NCI-H2029 (cell line): ENCODE data around the gene MCRIP2.

Source experiments
- DNase-seq: peaks from one replicate; lab custom pipeline; 2025; lab: John Stamatoyannopoulos, UW

Gene MCRIP2

DNA sequence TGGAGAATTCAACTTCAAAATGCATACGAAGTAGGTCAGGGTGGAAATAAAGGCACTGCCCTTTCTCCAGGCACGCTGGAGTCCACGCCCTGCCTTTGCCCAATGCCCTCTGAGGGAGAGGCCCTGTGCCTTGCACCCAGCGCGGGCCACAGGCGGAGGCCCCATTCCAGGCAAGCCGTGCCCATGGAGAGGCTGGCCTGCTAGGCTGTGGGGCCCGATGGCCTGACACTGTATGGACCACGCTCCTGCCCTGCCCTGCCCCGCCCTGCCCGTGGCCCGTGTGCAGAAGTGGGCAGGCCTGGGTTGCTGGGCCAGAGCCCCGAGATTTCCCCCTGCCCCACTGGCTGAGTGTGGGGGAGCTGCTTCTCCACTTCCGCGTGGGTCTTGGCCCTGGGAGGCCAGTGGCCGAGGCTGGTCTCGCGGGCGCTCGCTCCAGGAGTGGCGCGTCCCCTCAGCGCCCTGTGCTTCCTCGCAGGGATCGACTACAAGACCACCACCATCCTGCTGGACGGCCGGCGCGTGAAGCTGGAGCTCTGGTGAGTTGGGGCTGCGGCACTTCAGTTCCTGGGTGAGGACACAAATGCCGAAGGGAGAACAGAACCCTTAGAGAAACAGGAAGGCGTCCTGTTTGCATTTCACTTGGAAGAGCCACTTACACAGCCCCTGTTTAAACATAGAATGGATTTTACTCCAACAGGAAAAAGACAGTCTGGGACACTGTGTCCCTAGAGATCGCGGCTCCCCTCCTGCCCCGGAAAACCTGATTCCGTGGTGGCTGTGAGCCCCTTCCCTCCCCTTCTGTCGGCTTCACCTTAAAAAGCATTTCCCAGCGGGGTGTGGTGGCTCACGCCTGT is 24.7 kb upstream of the MCRIP2 start:
- DNase-seq = peak; percentile 80

DNA sequence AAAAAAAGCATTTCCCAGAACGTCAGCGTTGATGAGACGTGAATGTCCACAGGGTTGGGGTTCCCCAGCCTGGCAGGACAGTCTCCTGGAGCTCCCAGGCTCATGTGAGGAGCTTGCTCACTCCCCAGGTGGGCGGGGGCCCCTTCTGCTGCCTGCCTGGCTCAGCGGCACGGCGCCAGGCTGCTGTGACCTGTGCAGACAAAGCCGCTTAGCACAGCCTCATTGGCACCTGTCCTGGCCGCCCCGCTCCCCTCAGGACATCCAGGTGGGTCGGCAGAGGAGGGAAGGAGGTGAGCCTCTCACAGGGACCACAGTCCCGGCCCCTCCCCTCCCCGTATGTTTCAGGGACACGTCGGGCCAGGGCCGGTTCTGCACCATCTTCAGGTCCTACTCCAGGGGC is 23.8 kb upstream of the MCRIP2 start:
- peak; percentile 58 for DNase-seq

DNA sequence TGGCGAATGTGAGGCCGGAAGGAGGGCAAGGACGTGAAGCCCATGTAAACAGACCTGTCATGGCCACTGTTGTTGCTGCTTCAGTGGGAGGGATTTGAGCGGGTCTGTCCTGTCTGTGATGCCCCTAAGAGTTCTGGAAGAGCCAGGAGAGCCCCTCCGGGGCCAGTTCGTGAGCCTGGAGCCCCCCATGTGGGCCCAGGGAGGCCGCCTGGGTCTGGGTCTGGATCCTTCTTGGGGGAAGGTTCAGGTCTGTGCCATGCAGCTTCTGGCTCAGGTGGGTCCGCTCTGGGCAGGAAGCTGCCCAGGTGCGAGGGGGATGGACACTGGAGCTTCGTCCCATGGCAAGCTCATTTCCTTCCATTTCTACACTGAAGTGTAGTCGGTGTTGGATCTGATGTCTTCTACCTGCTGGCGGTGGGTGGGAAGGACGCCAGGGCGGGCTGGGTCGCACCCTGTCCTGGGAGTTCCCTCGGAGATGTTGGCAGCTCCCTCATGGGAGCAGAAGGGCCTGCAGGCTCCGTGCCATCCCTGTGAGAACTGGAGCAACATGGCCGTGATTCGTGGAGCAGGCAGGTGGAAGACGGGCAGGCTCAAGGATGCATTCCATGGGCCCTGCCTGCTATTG is 22.0 kb upstream of the MCRIP2 start:
- DNase-seq = no peak

DNA sequence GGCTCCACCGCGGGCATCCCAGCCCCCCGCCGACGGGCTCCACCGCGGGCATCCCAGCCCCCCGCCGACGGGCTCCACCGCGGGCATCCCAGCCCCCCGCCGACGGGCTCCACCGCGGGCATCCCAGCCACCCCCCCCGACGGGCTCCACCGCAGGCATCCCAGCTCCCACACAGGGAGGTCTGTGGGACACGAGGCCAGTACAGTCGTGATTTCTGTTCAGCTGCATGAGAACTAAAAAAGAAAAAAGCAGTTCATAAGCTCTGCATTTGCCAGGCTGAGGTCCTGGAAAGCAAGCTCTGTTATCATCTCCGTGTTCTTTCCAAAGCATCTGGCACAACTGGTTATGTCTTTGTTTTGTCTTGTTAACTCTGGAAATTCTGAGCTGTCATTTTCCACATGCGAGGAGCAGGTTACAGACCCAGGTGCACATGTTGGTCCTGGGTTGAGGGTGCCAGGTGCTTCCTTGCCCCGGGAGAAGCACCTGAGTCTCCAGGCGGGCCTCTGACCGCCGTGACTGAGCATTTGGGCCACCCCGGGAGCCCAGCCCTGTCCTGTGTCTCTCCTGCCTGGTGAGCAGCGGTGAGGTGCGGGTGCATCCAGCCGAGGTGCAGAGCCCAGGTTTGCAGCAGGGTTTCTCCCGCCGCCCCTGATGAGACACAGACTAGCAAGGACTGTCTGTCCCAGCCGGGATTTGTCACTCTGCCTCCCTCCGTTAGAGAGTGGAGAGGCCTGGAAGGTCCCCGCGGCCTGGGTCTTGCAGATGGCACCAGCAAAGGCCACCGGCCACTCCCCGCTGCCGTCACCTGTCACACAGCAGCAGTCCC is 20.7 kb upstream of the MCRIP2 start:
- DNase-seq = no peak

DNA sequence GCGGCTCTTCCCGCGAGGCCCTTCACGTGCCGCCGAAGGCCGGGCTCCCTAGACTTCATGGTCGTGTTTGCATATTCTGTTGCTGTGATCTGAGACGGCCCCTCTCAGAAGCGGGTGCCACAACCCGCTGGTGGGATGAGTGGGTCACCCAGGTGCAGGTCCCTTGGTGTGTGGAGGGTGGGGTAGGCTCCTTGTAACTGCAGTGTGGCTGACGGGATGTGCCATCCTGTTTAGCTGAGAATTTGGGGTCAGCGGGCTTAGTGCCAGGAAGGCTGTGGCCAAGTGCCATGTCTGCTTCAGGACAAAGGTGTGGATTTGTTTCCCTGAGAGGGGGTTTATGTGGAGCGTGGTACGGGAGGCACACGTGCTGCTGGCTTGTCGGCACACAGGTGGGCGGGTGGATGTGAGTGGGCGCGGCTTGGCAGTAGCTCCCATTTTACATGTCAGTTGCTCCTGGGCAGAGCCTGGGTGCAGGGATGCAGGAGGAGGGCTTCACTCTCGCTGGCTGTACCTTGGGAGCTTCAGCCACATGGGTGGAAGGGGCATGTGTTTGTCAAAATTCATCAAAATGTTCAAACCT is 20.0 kb upstream of the MCRIP2 start:
- DNase-seq = peak; percentile 46

DNA sequence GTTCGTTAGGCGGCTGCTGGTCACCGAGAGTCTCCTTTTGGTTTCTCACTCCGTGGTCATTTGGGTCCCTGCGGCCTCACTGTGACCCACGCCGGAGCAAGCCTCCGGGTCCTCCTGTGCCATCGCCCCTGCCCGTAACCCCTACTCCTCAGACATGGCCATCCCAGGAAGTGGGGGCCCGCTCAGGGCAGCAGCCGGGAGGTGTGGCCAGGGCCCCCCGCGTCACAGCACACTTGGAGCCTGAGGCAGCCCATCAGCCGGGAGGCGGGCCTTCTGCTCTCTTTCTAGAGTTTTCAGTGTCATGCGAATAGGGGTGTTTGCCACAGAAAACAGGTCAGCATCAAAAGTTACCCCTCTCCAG is 18.7 kb upstream of the MCRIP2 start:
- DNase-seq = no peak

DNA sequence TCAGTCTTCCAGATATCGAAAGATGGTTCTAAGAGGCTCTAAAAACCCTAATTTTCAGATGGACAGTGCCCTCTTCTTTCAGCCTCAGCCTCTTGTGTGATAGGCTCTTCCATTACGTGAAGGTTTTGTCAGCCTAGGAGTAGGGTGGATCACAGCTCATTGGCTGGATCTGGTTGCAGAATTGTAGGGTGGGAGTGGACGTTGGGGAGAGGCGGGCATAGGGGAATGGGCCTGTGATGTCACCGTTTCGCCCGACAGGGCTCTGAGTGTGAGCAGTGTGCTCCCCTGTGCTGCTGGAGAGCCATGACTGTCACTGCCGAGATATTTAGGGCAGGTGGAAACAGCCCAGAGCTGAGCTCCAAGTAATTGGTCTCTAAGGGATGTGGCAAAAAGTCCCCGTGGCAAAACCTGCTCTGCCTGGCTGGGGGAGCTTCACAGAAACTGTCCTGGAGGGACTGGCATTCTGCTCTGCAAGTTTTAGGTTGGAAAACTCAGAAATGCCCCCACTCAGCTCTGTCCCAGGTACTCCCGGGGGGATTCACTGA is 17.0 kb upstream of the MCRIP2 start:
- no peak for DNase-seq

DNA sequence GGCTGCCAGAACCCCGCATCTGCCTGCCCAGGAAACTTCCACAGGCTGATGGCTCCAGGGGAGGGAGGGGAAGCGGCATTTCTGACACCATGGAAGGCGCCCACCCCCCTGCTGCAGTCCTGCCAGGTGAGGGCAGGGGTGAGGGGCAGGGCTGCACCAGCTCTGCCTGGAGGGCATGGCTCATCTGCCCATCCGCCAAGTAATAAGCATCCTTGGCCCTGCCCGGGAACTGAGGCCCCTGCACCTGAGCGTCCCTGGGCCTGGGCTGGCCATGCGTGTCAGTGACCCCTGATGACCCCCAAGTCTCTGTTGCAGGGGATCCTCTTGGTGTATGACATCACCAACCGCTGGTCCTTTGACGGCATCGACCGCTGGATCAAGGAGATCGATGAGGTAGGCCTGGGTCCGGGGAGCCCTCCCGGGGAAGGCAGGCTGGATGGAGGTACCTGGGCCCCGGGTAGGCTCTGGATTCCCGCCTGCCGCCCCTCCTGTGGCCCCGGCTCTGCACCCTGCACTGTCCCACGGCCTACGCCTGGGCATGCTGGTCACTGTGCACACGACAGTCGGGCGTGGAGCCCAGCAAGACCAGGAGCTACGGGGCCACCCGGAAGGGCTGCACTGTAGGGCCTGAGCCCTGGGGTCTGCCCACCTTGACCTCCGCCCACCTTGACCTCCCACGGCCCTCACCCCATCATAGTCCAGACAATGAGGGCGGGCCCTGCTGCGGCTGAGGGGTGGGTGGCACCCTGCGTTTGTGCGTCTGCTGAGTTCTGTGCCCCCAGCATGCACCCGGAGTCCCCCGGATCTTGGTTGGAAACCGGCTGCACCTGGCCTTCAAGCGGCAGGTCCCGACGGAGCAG is 16.3 kb upstream of the MCRIP2 start:
- no peak for DNase-seq

DNA sequence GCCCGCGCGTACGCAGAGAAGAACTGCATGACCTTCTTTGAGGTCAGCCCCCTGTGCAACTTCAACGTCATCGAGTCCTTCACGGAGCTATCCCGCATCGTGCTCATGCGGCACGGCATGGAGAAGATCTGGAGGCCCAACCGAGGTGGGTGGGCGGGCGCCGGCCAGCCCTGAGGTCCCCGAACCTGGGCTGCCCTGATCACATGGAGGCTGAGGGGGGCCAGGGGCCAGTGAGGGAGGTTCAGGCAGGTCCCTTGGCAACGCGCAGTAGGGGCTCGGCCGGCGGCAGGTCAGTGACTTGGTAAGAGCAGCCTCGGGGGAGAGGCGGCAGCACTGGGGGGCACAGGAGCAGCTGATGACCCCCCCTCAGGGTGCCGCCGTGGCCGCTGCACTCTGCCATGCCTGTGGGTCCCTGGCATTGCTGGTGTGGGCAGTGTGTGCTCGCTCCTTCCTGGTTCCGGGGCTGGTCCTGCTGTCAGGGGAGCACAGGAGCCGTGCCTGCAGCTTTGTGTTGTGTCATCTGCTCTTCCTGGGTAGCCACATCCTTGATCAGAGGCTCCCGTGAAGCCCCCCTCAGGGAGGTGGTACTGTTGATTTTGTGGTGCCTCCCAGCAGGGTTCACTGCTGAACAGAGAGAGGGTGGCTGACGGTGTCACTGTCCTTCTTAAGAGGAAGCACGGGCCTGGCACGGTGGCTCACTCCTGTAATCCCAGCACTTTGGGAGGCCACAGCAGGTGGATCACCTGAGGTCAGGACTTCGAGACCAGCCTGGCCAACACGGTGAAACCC is 15.5 kb upstream of the MCRIP2 start:
- DNase-seq = no peak

DNA sequence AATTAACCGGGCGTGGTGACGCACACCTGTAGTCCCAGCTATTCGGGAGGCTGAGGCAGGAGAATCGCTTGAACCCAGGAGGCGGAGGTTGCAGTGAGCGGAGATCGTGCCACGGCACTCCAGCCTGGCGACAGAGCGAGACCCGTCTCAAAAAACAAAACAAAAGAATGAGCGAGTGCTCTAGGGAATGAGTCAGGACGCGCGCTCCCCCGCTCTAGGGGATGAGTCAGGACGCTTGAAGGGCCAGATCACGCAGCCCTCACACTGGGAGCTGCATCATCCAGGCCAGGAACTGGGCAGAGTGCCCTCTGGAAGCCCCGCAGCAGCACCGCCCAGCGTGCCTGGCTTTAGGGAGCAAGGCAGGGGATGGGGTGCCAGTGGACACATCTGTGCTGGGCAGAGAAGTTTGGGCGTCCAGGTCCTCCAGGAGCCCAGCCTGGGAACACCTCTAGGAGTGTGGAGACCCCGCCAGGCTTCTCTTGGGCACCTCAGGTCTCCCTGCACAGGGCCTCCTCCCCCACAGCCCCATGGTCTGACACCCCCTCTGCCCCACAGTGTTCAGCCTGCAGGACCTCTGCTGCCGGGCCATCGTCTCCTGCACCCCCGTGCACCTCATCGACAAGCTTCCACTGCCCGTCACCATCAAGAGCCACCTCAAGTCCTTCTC is 14.7 kb upstream of the MCRIP2 start:
- DNase-seq = no peak

DNA sequence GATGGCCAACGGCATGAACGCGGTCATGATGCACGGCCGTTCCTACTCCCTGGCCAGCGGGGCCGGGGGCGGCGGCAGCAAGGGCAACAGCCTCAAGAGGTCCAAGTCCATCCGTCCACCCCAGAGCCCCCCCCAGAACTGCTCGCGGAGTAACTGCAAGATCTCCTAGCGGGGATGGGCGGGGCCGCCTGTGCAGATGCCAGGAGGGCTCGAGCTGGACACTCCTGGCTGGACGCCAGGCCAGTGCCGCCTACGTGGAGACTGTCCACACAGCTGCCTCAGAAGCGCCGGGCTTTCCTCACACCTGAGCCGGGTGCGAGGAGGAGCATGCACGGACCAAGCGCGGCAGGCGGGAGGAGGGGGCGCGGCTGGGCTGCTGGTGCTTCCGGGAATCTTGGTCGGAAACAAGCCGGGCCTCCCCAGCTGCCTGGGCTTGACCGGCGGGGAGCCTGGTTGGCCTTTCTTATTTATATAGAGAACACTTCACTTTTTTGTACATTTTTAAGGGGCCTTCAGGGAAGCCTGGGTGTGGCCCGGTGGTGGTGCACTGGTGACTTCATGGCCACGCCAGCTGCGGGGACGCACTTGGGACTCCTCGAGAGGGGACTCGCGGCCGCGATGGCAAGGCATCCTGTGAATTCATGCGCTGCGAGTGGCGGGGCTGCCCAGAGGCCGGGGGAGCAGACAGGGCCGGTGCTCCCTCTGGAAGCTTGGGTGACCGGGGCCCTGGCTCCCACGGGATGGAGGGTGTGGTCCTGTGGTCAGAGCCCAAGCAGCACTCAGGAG is 14.0 kb upstream of the MCRIP2 start:
- peak; percentile 92 for DNase-seq

DNA sequence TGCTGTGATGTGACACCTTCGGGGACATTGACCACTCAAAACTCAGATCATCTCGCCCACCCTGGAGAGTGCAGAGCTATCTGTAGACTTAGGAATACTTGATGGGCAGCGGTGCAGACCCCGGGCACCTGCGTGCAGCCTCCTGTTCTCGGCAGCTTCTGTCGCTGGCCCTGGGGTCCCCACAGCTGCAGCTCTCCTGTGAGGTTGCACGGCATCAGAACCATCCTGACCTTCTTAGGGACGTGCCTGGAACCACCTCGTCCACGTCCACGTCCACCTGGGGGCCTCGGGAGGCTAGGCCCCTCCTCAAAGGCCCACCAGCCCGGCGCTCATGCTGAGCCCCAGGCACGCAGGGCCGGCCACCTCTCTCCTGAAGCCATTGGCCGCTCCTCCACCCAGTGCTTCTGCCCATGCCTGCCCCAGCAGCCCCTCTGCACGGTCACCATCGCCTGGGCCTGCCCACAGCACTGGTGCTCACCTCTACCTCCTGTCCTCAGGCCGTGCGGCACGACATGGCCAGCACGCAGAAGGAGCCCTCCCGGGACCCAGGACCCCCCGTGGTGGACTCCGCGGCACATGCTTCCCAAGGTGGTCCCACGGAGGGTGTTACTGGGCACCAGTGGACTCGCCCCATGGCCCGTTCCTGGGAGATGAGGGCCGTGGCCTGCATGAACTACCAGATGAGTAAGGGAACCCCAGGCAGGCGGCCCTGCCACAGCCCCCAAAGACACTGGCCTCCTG is 13.1 kb upstream of the MCRIP2 start:
- DNase-seq = no peak

DNA sequence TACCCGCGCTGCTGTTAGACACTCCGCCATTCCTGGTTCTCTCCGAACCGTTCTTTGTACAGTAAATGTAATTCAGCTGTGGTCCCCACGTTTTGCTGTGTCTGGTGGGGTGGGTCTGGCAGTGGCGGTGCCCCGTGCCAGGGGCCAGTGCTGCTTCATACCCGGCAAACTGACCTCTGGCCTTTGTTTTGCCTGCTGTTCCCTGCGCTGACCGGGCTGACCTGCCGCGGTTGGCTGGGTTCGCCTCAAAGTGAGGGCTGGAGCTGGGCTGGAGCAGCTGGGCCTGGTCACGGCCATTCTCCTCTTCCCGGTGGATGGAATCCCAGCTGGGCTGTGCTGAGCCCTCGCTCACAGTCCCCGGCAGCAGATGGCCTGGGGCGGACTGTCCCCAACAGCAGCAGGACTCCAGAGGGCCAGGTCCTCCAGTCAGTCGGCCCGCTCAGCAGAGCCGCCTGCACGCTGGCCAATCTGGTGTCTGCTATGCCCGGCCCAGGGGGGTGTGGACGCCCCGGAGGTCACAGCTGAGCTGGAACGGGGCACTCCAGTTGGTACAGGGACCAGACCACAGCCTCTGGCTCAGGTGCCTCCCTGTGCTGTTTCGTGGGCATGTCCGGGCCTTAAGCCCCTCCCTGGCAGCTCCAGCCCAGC is 12.3 kb upstream of the MCRIP2 start:
- DNase-seq = no peak

DNA sequence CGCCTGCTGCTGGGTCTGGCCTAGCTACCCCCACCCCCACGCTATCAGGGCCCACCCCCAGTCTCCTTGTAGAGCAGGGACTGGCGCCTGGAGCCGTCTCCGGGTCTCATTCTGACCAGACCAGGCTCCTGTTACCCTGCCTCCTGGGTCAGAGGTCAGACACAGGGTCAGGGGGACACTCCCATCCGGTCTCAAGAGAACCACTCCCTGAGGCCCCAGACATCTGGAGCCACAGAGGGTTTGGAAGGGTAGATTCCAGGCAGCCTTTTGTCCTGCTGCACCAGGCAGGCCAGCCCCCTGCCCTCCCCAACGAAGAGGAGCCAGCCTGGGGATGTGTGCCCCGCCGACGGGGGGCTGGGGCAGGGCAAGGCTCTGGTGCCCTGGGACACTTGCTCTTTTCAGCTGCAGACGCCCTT is 11.8 kb upstream of the MCRIP2 start:
- DNase-seq = no peak

DNA sequence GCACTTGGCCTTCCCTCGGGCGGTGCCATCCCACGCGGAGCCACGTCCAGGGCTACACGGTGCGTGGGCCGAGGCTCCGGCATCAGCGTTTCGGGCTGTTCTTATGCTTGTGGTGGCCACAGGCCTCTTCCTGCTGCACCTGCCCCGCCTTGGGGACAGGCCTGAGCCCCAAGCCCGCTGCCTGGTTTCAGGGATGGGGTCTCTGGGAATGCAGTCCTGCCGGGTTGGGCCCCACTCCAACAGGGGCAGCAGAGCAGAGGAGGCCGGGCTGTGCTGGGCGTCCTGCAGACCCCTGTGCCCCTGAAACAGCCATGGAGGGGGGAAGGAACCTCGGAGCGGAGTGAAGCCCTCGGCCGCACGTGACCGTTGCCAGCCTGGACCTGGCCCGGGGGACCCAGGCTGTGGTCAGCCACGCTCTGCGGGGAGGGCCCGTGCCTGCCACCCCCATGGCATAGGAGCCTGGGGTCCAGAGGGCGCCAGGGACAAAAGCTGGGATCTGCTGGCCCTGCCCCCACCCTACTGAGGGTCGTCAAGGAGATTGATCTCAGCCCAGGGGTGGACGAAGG is 11.3 kb upstream of the MCRIP2 start:
- no peak for DNase-seq

DNA sequence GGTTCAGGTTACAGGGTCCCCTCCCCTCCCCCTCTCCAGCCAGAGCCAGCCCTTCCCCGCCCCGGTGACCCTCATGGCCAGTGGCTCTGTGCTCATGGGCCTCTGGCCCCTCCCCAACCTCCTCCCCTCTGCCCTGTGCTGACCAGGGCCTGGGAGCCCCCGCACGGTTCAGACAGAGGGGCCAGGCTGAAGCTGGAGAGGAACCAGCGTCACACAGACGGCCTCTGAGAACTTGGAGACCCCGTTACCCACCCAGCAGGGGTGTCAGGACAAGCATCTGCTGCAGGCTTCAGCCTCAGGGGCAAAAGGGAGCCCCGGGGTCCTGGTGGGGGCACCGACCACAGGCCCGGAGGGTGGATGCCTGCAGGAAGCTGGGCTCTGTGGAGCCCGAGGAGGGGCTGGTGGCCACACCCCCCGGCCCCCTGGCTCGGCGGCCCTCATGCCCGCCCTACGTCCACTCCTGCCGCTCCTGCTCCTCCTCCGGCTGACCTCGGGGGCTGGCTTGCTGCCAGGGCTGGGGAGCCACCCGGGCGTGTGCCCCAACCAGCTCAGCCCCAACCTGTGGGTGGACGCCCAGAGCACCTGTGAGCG is 10.7 kb upstream of the MCRIP2 start, which contains the start of gene WFIKKN1:
Gene WFIKKN1, plus strand, starts transcription at position 171 of the 591 bp plus-strand sequence. Its CDS starts 269 bp downstream, at position 440.
- no peak for DNase-seq

DNA sequence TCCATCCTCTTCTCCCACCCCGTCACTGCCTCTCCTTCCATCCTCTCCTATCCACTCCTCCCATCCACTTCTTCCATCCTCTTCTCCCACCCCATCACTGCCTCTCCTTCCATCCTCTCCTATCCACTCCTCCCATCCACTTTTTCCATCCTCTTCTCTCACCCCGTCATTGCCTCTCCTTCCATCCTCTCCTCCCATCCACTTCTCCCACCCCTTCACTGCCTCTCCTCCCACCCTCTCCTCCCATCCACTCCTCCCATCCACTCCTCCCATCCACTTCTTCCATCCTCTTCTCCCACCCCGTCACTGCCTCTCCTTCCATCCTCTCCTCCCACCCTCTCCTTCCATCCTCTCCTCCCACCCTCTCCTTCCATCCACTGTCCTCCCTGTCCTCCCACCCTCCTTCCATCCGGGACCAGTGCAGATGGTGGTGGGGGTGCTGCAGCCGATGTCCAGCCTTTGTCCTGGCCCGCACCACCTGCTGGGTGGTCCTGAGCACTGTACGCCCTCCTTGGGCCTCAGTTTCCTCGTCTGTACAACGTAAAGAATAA is 9.7 kb upstream of the MCRIP2 start:
- DNase-seq = no peak
